ENCODE data around the gene AGK.

Gene AGK

GRCh38 chr7:141649137-141649864 lies 98.1 kb downstream of the AGK start:
- no peak for DNase-seq

DNA sequence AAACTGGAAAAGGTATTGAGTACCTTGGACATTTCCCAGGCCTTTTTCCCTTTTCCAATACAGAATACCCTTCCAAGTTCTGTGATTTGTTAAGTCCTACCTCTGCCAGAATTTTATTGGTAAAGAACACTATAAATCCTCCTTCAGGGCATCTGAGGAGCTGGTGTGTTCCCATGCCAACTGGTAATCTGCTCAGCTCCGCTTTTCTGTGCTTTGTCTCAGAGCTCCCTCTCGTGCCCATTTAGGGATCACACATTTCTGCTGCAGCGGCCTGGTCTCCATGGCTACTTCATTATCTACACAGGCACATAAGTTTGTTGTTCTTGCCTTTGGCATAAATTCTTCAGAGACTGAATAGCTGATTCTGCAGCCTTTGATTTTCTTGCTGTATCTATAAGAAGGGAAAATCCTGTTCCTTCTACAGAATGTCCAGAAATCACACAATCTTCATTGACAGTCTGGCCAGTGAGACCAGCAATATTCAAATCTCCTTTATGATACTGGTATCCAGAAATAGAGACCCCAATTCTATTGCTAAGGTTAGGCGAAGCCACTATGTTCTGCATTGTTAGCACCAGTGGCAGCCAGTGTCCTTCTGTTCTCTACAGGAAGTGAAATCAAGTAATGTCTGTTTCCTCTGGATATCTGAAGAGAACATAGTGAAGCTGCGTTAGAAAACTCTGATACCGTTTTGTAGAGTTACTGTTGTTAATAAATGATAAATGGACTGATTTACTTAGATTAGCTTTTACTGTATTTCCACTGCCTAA lies 98.8 kb downstream of the AGK start:
- DNase-seq, result peak; percentile 77

- no peak for DNase-seq
These were observed 100.2 kb downstream of the AGK start for GRCh38 chr7:141651417-141651816.

DNA sequence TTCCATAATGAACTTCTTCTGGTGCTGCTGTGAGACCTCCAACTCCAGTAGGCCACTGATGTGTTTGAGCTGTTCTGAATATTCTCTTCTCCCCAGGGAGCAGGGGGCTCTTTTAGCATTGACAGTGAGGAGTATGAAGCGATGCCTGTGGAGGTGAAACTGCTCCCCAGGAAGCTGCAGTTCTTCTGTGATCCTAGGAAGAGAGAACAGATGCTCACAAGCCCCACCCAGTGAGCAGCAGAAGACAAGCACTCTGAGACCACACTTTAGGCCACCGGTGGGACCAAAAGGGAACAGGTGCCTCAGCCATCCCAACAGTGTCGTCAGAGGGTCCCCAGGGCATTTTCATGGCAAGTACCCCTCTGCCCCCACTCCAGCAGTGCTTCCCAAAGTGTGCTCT lies 101.5 kb downstream of the AGK start:
- no peak for DNase-seq

GRCh38 chr7:141654551-141654950 lies 103.3 kb downstream of the AGK start:
- DNase-seq, result peak; percentile 60

- no peak for DNase-seq
These were observed 108.3 kb downstream of the AGK start for GRCh38 chr7:141659501-141659900.

DNA sequence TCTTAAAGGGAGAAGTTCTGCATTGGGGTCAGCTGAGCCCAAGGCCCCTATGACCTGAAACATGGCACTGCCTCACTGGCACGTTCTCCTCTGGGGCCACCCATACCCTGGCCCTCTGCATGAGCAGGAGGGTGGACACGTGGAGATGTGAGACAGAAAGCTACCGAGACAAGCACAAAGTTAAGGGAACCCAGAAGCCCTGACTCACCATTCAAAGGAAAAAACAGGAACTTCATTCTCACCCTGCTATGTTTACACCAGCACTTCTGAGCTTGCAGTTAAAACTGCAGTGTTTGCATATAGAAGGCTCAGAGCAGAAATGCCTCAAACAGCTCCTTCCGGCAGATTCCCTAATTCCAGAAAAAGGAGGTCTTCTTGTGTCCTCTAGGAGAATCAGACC lies 109.0 kb downstream of the AGK start:
- no peak for DNase-seq

- DNase-seq, result no peak
These were observed 112.1 kb downstream of the AGK start for GRCh38 chr7:141663081-141663849.

DNA sequence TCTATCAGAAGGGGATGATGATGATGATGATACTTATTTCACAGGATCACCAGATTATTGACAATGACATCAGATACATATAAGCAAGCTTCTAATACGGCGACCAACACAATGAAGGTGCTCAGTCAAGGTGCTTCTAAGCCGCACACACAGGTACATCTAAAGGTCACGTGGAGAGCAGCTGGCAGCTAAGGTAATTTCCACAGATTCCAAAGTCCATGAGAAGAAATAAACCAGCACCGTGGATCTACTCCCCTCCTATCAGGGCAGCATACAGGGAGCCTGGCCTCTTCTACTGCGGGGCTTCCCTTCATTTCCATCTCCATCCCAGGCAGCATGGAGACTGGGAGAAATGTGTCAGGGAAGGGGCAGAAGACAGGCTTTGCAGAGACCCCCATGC lies 113.2 kb downstream of the AGK start:
- DNase-seq, result no peak

DNA sequence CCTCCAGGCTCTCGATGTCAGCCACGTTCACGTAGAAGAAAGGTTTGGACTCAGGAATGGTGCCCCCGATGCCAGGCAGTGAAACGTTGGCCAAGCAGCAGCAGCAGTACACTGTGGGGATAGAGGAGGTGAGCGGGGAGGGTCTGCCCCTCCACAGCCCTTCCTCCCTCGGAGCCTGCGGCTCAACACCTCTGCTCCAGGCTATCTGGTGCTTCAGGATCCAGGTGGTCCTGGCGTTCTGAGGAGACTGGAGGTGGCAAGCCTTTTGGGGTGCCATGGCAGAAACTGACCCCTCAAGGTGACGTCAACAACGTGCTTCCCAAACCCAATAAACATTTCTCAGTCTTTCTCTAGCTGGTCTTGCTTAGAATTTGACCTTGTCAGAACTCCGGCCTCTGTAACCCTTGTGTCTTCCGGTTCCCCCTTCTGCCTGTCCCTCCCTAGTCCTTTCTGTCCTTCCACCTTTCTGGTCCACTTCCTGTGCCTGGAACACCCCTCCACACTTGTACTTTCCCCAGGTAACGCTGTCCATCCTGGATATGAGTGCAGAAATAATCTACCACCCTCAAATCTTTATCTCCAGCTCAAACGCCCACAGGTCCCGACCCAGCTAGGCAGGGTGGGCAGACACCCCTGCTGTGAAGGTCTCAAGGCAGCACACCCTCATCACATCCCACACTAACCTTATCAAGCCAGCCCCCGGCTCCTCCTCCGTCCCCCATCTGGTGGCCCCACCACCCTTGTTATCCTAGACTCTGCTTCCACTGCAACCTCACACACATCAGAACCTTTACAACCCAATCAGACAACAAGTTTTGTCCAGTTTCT lies 114.2 kb downstream of the AGK start:
- DNase-seq, result no peak

GRCh38 chr7:141666071-141666470 lies 114.9 kb downstream of the AGK start:
- DNase-seq, result no peak

DNA sequence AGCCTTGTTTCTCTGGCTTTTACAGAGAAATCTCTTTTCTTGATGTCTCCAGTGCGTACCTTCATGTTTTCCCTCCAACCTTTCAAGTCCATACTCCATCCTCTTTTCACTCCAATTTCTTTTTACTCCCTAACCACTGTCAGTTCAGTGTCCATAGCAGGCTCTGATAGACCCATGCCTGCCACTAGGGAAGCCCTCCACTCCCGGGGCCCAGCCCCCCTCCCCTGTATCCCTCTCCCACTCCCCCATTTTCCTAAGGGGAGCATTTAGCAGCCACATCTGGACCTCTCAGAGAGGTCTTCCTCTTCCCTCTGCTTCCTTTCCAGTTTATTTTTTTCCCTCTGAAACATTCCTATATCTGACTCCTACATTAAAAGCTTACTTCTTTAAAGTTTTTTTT lies 117.6 kb downstream of the AGK start:
- DNase-seq, result no peak

- no peak for DNase-seq
These were observed 120.7 kb downstream of the AGK start for GRCh38 chr7:141671705-141672496.

GRCh38 chr7:141673346-141673745 lies 122.1 kb downstream of the AGK start:
- no peak for DNase-seq

DNA sequence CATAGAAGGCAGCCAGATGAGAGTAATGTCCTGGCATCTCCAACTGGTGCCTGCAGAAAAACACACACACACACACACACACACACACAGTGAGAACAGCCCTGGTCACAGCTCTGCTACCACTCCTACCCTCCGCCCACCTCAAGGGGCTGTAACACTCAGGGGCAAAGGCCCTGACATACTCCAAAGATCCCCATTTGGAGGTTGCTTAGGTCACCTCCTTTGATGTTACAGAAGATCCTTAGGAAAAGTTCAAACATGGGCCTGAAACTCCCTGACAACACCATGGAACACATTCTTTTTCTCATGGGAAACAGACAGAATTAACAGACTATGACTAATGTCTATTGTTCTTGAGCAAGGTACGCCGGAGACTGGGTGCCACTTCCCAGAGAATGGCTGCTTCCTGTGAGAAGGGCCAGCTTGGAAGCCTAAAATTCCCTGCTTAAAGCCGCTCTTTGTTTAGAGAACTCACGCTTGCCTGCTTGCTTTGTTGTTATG lies 123.0 kb downstream of the AGK start:
- DNase-seq, result no peak

GRCh38 chr7:141674702-141675101 lies 123.5 kb downstream of the AGK start:
- no peak for DNase-seq

DNA sequence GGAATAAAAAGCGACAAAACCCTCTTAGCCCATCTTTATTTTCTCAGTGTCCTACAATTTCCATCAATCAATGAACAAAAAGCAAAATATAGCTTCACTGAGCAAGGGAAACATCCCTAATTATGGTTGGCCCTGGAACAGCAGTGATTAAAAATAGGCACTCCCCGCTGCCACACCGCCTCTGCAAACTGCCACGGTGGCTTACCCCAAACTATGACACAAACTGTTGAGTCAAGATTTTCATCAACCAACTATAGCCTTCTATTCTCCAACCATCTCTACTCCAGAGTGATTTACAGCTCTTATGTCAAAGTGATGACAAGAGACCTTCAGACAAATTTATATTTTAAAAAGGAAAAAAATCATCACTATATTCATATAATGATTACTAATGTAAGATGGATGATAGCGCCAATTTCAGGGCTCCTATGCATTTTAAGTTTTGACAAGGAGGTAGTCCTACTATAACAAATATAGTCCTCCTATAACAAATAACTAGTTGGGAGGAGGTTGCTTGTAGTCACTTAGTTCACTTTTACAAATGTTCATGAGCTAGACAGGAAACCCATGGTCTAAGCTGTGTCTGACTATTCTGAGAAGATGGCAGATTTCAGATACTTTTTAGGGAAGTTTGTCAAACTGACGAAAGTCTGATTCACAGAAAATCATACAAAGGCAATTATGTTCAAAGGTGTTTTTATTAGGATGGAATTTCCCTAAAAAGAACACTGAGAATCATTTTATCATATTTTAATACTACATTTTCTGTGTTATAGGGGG lies 124.4 kb downstream of the AGK start:
- DNase-seq, result no peak

DNA sequence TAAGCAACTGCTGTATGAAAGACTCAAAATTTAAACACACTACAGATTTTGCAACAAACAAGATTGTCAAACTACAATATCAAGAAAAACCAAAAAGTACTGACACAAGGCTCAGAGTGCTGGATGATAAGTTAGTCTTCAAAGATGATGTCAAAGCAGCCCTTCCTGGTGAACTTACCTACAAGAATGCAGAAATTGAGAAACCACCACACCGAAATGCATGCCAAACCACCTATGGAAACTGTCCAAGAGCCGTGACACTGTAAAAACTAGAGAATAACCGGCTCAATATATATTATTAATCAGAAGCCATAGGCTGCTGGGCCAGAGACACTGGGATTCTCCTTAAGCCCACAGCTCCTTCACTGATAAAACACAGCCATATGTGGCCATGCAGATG lies 125.4 kb downstream of the AGK start:
- peak; percentile 27 for DNase-seq

GRCh38 chr7:141679014-141679413 lies 127.8 kb downstream of the AGK start:
- no peak for DNase-seq

DNA sequence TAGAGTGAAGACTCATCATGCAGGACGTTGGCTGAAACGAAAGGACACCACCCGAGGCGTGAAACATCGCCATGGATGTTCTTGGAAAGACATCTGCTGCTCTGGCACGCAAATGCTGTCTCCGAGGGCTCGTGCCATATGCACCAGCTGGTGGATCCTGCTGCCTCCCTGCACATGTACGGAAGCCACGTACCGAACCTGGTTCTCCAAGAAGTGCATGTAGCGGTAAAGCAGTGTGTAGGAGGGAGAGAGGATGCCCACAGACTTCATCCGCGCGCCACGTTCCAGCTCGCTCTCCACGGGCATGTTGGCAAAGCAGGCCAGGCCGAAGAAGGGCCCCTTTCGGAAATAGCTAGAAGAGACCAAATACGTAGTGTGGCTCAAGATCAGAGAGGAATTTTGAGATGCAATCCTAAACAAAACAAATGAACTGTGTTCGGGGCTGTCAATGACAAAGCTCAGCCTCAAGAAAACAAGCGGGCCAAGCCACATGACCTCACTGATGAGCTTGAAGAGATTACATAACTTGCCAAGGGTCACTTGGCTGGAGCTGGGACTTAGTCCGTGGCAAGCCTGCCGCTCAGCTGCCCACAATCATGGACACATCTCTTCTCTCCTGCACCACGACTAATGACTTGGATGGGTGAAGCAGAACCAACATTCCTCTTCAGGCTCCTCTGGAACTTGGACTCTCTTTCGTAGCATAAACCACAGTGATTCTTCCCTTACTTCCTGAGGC lies 134.2 kb downstream of the AGK start:
- no peak for DNase-seq

Measured in fibroblast of skin of right quadriceps (primary cell).